H1 (cell line): Measurements from ENCODE around the gene ZNF70. TPM values are rescaled to one million over a fixed set of nuclear protein-coding genes. Genes with fewer than 3 reads are reported as not detected.

Source experiments
- CTCF ChIA-PET: fragments of 300-600 bp; sonication (Branson Sonifier 250); formaldehyde crosslinking; loops from one replicate; lab custom pipeline; 2021; ENCODE audit not compliant: partially characterized antibody; lab: Charles Lee
- POLR2A ChIA-PET: fragments of 300-600 bp; sonication (Branson Sonifier 250); formaldehyde crosslinking; loops from one replicate; lab custom pipeline; 2021; ENCODE audit warnings: inconsistent platforms; ENCODE audit not compliant: partially characterized antibody; lab: Charles Lee
- DNase-seq, 2 experiments: peaks; one replicate each; pipeline versions ENCODE4 v3.0.0 to v3.0.0-alpha.2; 2010 to 2022; ENCODE audit warnings: low spot score in 2 of 2, low read depth in 1 of 2, mixed read lengths in 1 of 2
- FAIRE-seq: peaks from 2 replicates; lab custom pipeline; 2011; peaks lifted over from hg19 to GRCh38; lab: Jason Lieb, UNC
- H2AFZ ChIP-seq: 2 replicates; pipeline ENCODE4 v1.8.1; 2012; ENCODE audit warnings: low read length, inconsistent platforms
- H2AK5ac ChIP-seq: 2 replicates; pipeline ENCODE4 v1.6.1; 2013; ENCODE audit warnings: low read depth, low read length
- H2BK120ac ChIP-seq: replicated peaks from 2 replicates; pipeline ENCODE3; 2013; ENCODE audit warnings: low read depth, low read length, inconsistent platforms
- H2BK12ac ChIP-seq: 2 replicates; pipeline ENCODE4 v1.6.1; 2013; ENCODE audit warnings: low read depth, low read length
- H2BK15ac ChIP-seq: 2 replicates; pipeline ENCODE4 v1.6.1; 2013; ENCODE audit warnings: low read length
- H2BK20ac ChIP-seq: 2 replicates; pipeline ENCODE4 v1.6.1; 2013; ENCODE audit warnings: low read length
- H2BK5ac ChIP-seq: 2 replicates; pipeline ENCODE4 v1.6.1; 2013; ENCODE audit warnings: low read depth, low read length
- H3K14ac ChIP-seq: 2 replicates; pipeline ENCODE4 v1.6.1; 2013; ENCODE audit warnings: inconsistent platforms; ENCODE audit not compliant: insufficient read length
- H3K18ac ChIP-seq: 2 replicates; pipeline ENCODE4 v1.6.1; 2013; ENCODE audit warnings: low read length; ENCODE audit errors: extremely low read depth
- H3K23ac ChIP-seq: 2 replicates; pipeline ENCODE4 v1.6.1; 2013; ENCODE audit warnings: inconsistent platforms; ENCODE audit not compliant: insufficient read length
- H3K23me2 ChIP-seq: 2 replicates; pipeline ENCODE4 v1.6.1; 2013; ENCODE audit warnings: low read depth, low read length
- H3K27ac ChIP-seq: 2 replicates; pipeline ENCODE4 v1.6.1; 2011; ENCODE audit warnings: low read depth, low read length, inconsistent platforms
- H3K27me3 ChIP-seq, 4 experiments: replicated peaks in 1 of 4; 1 replicate in 1 of 4; 2 replicates in 3 of 4; pipeline versions ENCODE4 v1.6.1 to v1.8.1; 2011 to 2013; ENCODE audit warnings: low read length in 3 of 4, mild to moderate bottlenecking in 3 of 4, inconsistent platforms in 2 of 4, mixed read lengths in 2 of 4, moderate library complexity in 1 of 4; ENCODE audit not compliant: control insufficient read depth in 3 of 4, insufficient read depth in 3 of 4; ENCODE audit errors: extremely low read depth in 1 of 4
- H3K36me3 ChIP-seq, 4 experiments: 2 replicates each; pipeline versions ENCODE4 v1.6.1 to v1.8.1; 2011 to 2013; ENCODE audit warnings: mild to moderate bottlenecking in 4 of 4, low read length in 3 of 4, moderate library complexity in 2 of 4, control low read depth in 1 of 4, inconsistent platforms in 1 of 4; ENCODE audit not compliant: insufficient read depth in 4 of 4, control insufficient read depth in 2 of 4
- H3K4ac ChIP-seq: replicated peaks from 2 replicates; pipeline ENCODE3; 2013; ENCODE audit warnings: low read length, low read depth, mixed read lengths, inconsistent platforms; ENCODE audit not compliant: insufficient read length
- H3K4me1 ChIP-seq, 4 experiments: replicated peaks in 1 of 4; 1 replicate in 1 of 4; 2 replicates in 3 of 4; pipeline versions ENCODE4 v1.6.1 to v1.8.1; 2011 to 2013; ENCODE audit warnings: low read length in 3 of 4, inconsistent platforms in 2 of 4, mixed read lengths in 1 of 4; ENCODE audit not compliant: insufficient read depth in 4 of 4, control insufficient read depth in 3 of 4
- H3K4me2 ChIP-seq, 2 experiments: 2 replicates each; pipeline versions ENCODE4 v1.6.1 to v1.8.1; 2011 to 2013; ENCODE audit warnings: low read depth in 2 of 2, low read length in 2 of 2, control low read depth in 1 of 2, inconsistent platforms in 1 of 2, mild to moderate bottlenecking in 1 of 2; ENCODE audit not compliant: insufficient read depth in 1 of 2
- H3K4me3 ChIP-seq, 4 experiments: fragments of 200-600, 300-600 bp in 1 of 4; sonication (generic), shearing (Covaris generic), sonication (Bioruptor Twin) in 1 of 4; 2 replicates each; pipeline versions ENCODE4 v1.5.1 to v1.8.1; 2011 to 2016; ENCODE audit warnings: low read length in 4 of 4, low read depth in 3 of 4, control low read depth in 2 of 4, inconsistent platforms in 2 of 4, mild to moderate bottlenecking in 2 of 4, mixed read lengths in 1 of 4, moderate library complexity in 1 of 4; ENCODE audit not compliant: insufficient read depth in 2 of 4; ENCODE audit errors: extremely low read depth in 1 of 4
- H3K56ac ChIP-seq: replicated peaks from 2 replicates; pipeline ENCODE3; 2013; ENCODE audit warnings: low read depth, mild to moderate bottlenecking, mixed read lengths, low read length, inconsistent platforms; ENCODE audit not compliant: insufficient read length
- H3K79me1 ChIP-seq: 2 replicates; pipeline ENCODE4 v1.6.1; 2013; ENCODE audit warnings: low read depth, low read length, control low read depth
- H3K79me2 ChIP-seq, 2 experiments: 2 replicates each; pipeline versions ENCODE4 v1.6.1 to v1.8.1; 2012 to 2013; ENCODE audit warnings: low read length in 2 of 2, mild to moderate bottlenecking in 2 of 2, inconsistent platforms in 1 of 2; ENCODE audit not compliant: insufficient read depth in 2 of 2, control insufficient read depth in 1 of 2
- H3K9ac ChIP-seq, 4 experiments: replicated peaks in 1 of 4; 1 replicate in 1 of 4; 2 replicates in 3 of 4; pipeline versions ENCODE4 v1.6.1 to v1.8.1; 2011 to 2013; ENCODE audit warnings: low read depth in 3 of 4, low read length in 3 of 4, control low read depth in 2 of 4, mild to moderate bottlenecking in 2 of 4, moderate library complexity in 2 of 4, inconsistent platforms in 1 of 4; ENCODE audit errors: extremely low read depth in 1 of 4
- H3K9me3 ChIP-seq, 2 experiments: 2 replicates each; pipeline versions ENCODE4 v1.6.1 to v1.8.1; 2012 to 2013; ENCODE audit warnings: mild to moderate bottlenecking in 2 of 2, moderate library complexity in 2 of 2, control low read depth in 1 of 2, inconsistent platforms in 1 of 2, low read depth in 1 of 2, low read length in 1 of 2, mixed read lengths in 1 of 2; ENCODE audit not compliant: insufficient read depth in 2 of 2
- H4K20me1 ChIP-seq, 2 experiments: replicated peaks in 1 of 2; 2 replicates each; pipeline versions ENCODE3 to v1.8.1; 2011 to 2013; ENCODE audit warnings: inconsistent platforms in 2 of 2, low read length in 2 of 2, mild to moderate bottlenecking in 1 of 2; ENCODE audit not compliant: insufficient read depth in 2 of 2, control insufficient read depth in 1 of 2
- H4K5ac ChIP-seq: 2 replicates; pipeline ENCODE4 v1.6.1; 2013; ENCODE audit warnings: low read length, low read depth, mixed read lengths, inconsistent platforms; ENCODE audit not compliant: insufficient read length
- H4K8ac ChIP-seq: 2 replicates; pipeline ENCODE4 v1.8.0; 2013; ENCODE audit warnings: mild to moderate bottlenecking, moderate library complexity, low read length, inconsistent platforms; ENCODE audit not compliant: insufficient read depth; ENCODE audit errors: extremely low read depth
- H4K91ac ChIP-seq: replicated peaks from 2 replicates; pipeline ENCODE3; 2013; ENCODE audit warnings: low read length, mixed read lengths, inconsistent platforms; ENCODE audit not compliant: insufficient read length
- CHD2 ChIP-seq: IDR thresholded peaks from 2 replicates; pipeline ENCODE4 v1.6.1; 2012; ENCODE audit warnings: low read length, improper control_type of control experiment
- HDAC2 ChIP-seq, 2 experiments: fragments of 300-600 bp in 1 of 2; sonication (generic) in 1 of 2; IDR thresholded peaks; 2 replicates each; pipeline ENCODE4 v1.6.1; 2011 to 2012; ENCODE audit warnings: low read depth in 2 of 2, low read length in 2 of 2, mild to moderate bottlenecking in 2 of 2, moderate library complexity in 2 of 2, borderline replicate concordance in 1 of 2, inconsistent platforms in 1 of 2
- POU5F1 ChIP-seq: IDR thresholded peaks from 2 replicates; pipeline ENCODE4 v1.6.1; 2011; ENCODE audit warnings: low read depth, mild to moderate bottlenecking, low read length, moderate library complexity
- RAD21 ChIP-seq, 2 experiments: IDR thresholded peaks in 1 of 2; conservative IDR thresholded peaks in 1 of 2; 2 replicates each; pipeline ENCODE4 v1.6.1; 2011; ENCODE audit warnings: low read depth in 2 of 2, low read length in 2 of 2, improper control_type of control experiment in 1 of 2, inconsistent platforms in 1 of 2, mild to moderate bottlenecking in 1 of 2, moderate library complexity in 1 of 2
- SRF ChIP-seq: IDR thresholded peaks from 2 replicates; pipeline ENCODE4 v1.6.1; 2011; ENCODE audit warnings: mild to moderate bottlenecking, low read depth, low read length, moderate library complexity
- TCF12 ChIP-seq: IDR thresholded peaks from 2 replicates; pipeline ENCODE4 v1.6.1; 2011; ENCODE audit warnings: low read depth, mild to moderate bottlenecking, low read length
- TEAD4 ChIP-seq: IDR thresholded peaks from 2 replicates; pipeline ENCODE4 v1.6.1; 2012; ENCODE audit warnings: low read depth, low read length, inconsistent platforms, mixed read lengths
- WGBS, 2 experiments: shearing (Covaris generic) in 1 of 2; methylation state at CpG; one replicate each; pipeline versions ENCODE4 v1.1.6 to v1.1.7; 2013 to 2015; ENCODE audit warnings: low lambda C conversion rate in 2 of 2, mixed read lengths in 2 of 2, inconsistent platforms in 1 of 2, low coverage in 1 of 2, missing lambda C conversion rate in 1 of 2; ENCODE audit not compliant: insufficient replicate concordance in 2 of 2, insufficient coverage in 1 of 2, insufficient read length in 1 of 2; ENCODE audit errors: extremely low coverage in 1 of 2, missing lambda C conversion rate in 1 of 2; 5-methylcytosine and 5-hydroxymethylcytosine counted together
- polyA plus RNA-seq, 7 experiments: library from polyadenylated mRNA; depleted of rRNA in 3 of 7; stranded (reverse) in 5 of 7; unstranded in 2 of 7; fragments of >200 nt in 5 of 7; fragments of 200-250 nt in 2 of 7; gene quantifications; 1 replicate in 5 of 7; 2 replicates in 1 of 7; 4 replicates in 1 of 7; pipeline versions ENCODE4 v1.2.1 to v1.2.3, GENCODE V29; 2011 to 2013; ENCODE audit warnings: missing spikeins in 2 of 7, mixed read lengths in 2 of 7
- total RNA-seq: library from RNA; stranded (reverse); fragmentation: NEBNext Ultra II Directional; extraction: Animal tissue kit (Norgen Biotek cat#: 25700); gene quantifications from 2 replicates; pipeline ENCODE4 v1.2.1, GENCODE V29; 2021

Gene ZNF70
- total and polyA plus RNA-seq, 2 of the 8 experiments (the other 6 are each of a cell fraction or from before 2014, with no cell fraction given) = 1.1 to 2.6 TPM

DNA sequence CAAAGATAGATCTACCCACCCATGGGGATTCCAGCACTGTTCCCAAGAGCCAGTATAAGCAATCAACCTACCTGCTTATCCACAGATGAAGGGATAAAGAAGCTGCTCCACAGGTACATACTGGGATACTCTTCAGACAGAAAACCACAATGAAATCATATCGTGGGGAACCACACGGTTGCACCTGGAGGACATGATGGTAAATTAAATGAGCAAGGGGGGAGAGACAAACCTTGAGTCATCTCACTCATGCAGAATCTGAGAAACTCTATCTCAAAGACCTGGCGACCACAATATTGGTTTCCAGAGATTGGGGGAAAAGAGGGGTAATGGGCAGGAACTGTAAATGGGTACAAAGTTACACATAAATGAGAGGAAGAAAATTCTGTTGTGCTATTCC, 45.6 kb downstream of the ZNF70 start:
- peaks cover 0 to 16% of the 10 kb centered on the region in 2 experiments; a peak in 2 of 4 replicates for H3K79me2 ChIP-seq
- no peaks in the 10 kb centered on the region for H3K23me2 ChIP-seq
- H3K18ac ChIP-seq = no peak overlapping the region
- no peak for FAIRE-seq
- no peak overlapping the region for H2BK5ac ChIP-seq
- H4K8ac ChIP-seq = no peak overlapping the region
- no peak for TF ChIP-seq TEAD4
- TF ChIP-seq POU5F1 = no peak
- TF ChIP-seq TCF12 = no peak
- no peak for TF ChIP-seq HDAC2 (IDR thresholded peaks at IDR 0.05; ENCODE audit: borderline replicate concordance in 1 of 2, low read depth in 2 of 2, low read length in 2 of 2)
- TF ChIP-seq SRF = no peak
- no peak for TF ChIP-seq RAD21 (IDR thresholded peaks at IDR 0.05 in 1 of 2, conservative IDR thresholded peaks at IDR 0.05 in 1 of 2; ENCODE audit: low read depth in 2 of 2, low read length in 2 of 2)
- TF ChIP-seq CHD2 = no peak
- TF ChIP-seq, all 59 proteins: peak for 0
- no peak overlapping the region for H4K91ac ChIP-seq
- H3K9me3 ChIP-seq = no peaks in the 10 kb centered on the region
- H3K9ac ChIP-seq = no peak overlapping the region
- no peak overlapping the region for H3K4me3 ChIP-seq
- no peak overlapping the region for H4K5ac ChIP-seq
- peaks cover 31 to 69% (median 55%) of the 10 kb centered on the region in 4 experiments for H3K36me3 ChIP-seq
- peaks cover 6 to 10% of the 10 kb centered on the region in 2 experiments for H4K20me1 ChIP-seq
- DNase-seq = no peak
- H2BK20ac ChIP-seq = no peak overlapping the region
- ChIA-PET POLR2A (no interaction called here), CTCF (no interaction called here)
- no peak overlapping the region for H2BK120ac ChIP-seq
- H3K14ac ChIP-seq = no peak overlapping the region
- H3K23ac ChIP-seq = no peak overlapping the region
- H3K4ac ChIP-seq = no peak overlapping the region
- H2BK15ac ChIP-seq = no peak overlapping the region
- no peaks in the 10 kb centered on the region for H3K27me3 ChIP-seq
- peaks cover 8% of the 10 kb centered on the region for H3K79me1 ChIP-seq
- no peak overlapping the region for H3K27ac ChIP-seq
- 92% methylated on average over 3 of the region's 3 CpGs; no CpG with 5 or more reads in 1 of the 2 experiments for WGBS, 2 experiments
- no peak overlapping the region for H3K4me2 ChIP-seq
- no peak overlapping the region for H2AK5ac ChIP-seq
- no peak overlapping the region for H2BK12ac ChIP-seq
- no peaks in the 10 kb centered on the region; a peak in 1 of 7 replicates for H3K4me1 ChIP-seq
- H2AFZ ChIP-seq = no peak overlapping the region
- no peak overlapping the region for H3K56ac ChIP-seq
